HG02759 (cell line): ENCODE measurements around the gene PCDHB10.
"Not testable (repeated sequence)": the region's sequence is repeated elsewhere in the genome, so short reads cannot be mapped to it uniquely, and the experiment has no call there.

Source experiments
- ATAC-seq: cut with Tn5 transposase; IDR thresholded peaks from one replicate; pipeline ENCODE4 v1.9.1; 2021; ENCODE audit warnings: mild to moderate bottlenecking, moderate library complexity; ENCODE audit not compliant: unreplicated experiment

Gene PCDHB10

GRCh38 chr5:141192110-141192725, at the start of gene PCDHB10:
Gene PCDHB10, plus strand, starts transcription at chr5:141192353. Its CDS starts 200 bp downstream, at chr5:141192553.
- ATAC-seq: no peak

GRCh38 chr5:141149812-141150211, 42.3 kb upstream of the PCDHB10 start, which contains the start of gene PCDHB6:
Gene PCDHB6, plus strand, starts transcription at chr5:141150057. Its CDS starts 201 bp downstream, at chr5:141150258.
- ATAC-seq: no peak

- ATAC-seq: no peak
Observed at GRCh38 chr5:141150224-141150992, 41.7 kb upstream of the PCDHB10 start.

- ATAC-seq: no peak
Observed at GRCh38 chr5:141150993-141151325, 41.2 kb upstream of the PCDHB10 start.

- ATAC-seq: not testable (repeated sequence)
Observed at GRCh38 chr5:141151632-141152031, 40.5 kb upstream of the PCDHB10 start.

- not testable (repeated sequence) for ATAC-seq
Observed at GRCh38 chr5:141152096-141152495, 40.1 kb upstream of the PCDHB10 start.

GRCh38 chr5:141155540-141156374, 36.4 kb upstream of the PCDHB10 start:
- no peak for ATAC-seq

- not testable (repeated sequence) for ATAC-seq
Observed at GRCh38 chr5:141157356-141157755, 34.8 kb upstream of the PCDHB10 start.

GRCh38 chr5:141157901-141158300, 34.3 kb upstream of the PCDHB10 start:
- ATAC-seq: not testable (repeated sequence)

GRCh38 chr5:141172381-141173204, 19.6 kb upstream of the PCDHB10 start, which contains the start of gene PCDHB7:
Gene PCDHB7, plus strand, starts transcription at chr5:141172644. Its CDS starts 192 bp downstream, at chr5:141172836.
- no peak for ATAC-seq

GRCh38 chr5:141174291-141175104, 17.7 kb upstream of the PCDHB10 start:
- ATAC-seq: not testable (repeated sequence)

- ATAC-seq: no peak
Observed at GRCh38 chr5:141175933-141176332, 16.2 kb upstream of the PCDHB10 start.

- not testable (repeated sequence) for ATAC-seq
Observed at GRCh38 chr5:141177577-141178191, 14.5 kb upstream of the PCDHB10 start, which contains the start of gene PCDHB8. Gene PCDHB8, plus strand, starts transcription at chr5:141177790. Its CDS starts 245 bp downstream, at chr5:141178035.

- ATAC-seq: not testable (repeated sequence)
Observed at GRCh38 chr5:141179371-141179770, 12.8 kb upstream of the PCDHB10 start.

GRCh38 chr5:141179876-141180275, 12.3 kb upstream of the PCDHB10 start:
- ATAC-seq: not testable (repeated sequence)

- ATAC-seq: no peak
Observed at GRCh38 chr5:141180313-141180712, 11.8 kb upstream of the PCDHB10 start.

- ATAC-seq: no peak
Observed at GRCh38 chr5:141182248-141182647, 9.9 kb upstream of the PCDHB10 start, which contains the start of gene PCDHB16. Gene PCDHB16, plus strand, starts transcription at chr5:141182387. Its CDS starts 173 bp downstream, at chr5:141182560.

- not testable (repeated sequence) for ATAC-seq
Observed at GRCh38 chr5:141184117-141184855, 7.9 kb upstream of the PCDHB10 start.
